WTC11 (cell line): ENCODE results near the gene FHIP1A. TPM values are rescaled to one million over a fixed set of nuclear protein-coding genes. Genes with fewer than 3 reads are reported as not detected.
A peak's percentile ranks its signal among the peaks of the same experiment; 100 is the strongest.

Experiments used
- ATAC-seq: fragments of 200-7000 bp; cut with Tn5 transposase; 2 replicates; pipeline ENCODE4 v1.10.0; 2021; ENCODE audit warnings: mild to moderate bottlenecking, moderate library complexity
- CTCF ChIA-PET: fragments of 300-600 bp; sonication (Branson Sonifier 250); formaldehyde crosslinking; loops from one replicate; lab custom pipeline; 2021; ENCODE audit warnings: antibody characterized with exemption; lab: Charles Lee
- POLR2A ChIA-PET: fragments of 350-600 bp; sonication (Branson Sonifier 250); formaldehyde crosslinking; loops from one replicate; lab custom pipeline; 2021; ENCODE audit warnings: antibody characterized with exemption; lab: Charles Lee
- DNase-seq: peaks from one replicate; pipeline ENCODE4 v3.0.0; 2021; ENCODE audit warnings: low spot score
- H3K27ac Mint-ChIP-seq: 2 replicates; pipeline ENCODE4 v1.8.0; 2021; ENCODE audit warnings: mixed read lengths
- H3K27me3 Mint-ChIP-seq: 2 replicates; pipeline ENCODE4 v1.8.0; 2021; ENCODE audit warnings: low read depth, mild to moderate bottlenecking, moderate library complexity, mixed read lengths
- H3K36me3 Mint-ChIP-seq: 2 replicates; pipeline ENCODE4 v1.8.0; 2021; ENCODE audit warnings: mixed read lengths
- H3K4me1 Mint-ChIP-seq: 2 replicates; pipeline ENCODE4 v1.8.0; 2022; ENCODE audit warnings: mixed read lengths
- H3K4me3 Mint-ChIP-seq: 2 replicates; pipeline ENCODE4 v1.8.0; 2021; ENCODE audit warnings: mild to moderate bottlenecking, moderate library complexity, mixed read lengths
- H3K9me3 Mint-ChIP-seq: 2 replicates; pipeline ENCODE4 v1.8.0; 2021; ENCODE audit warnings: mixed read lengths
- AFF4 ChIP-seq: sonication (generic); formaldehyde crosslinking; IDR thresholded peaks from 2 replicates; pipeline ENCODE4 v1.8.1; 2023; ENCODE audit warnings: mild to moderate bottlenecking, missing genetic modification reagents, borderline replicate concordance
- CREB1 ChIP-seq: sonication (generic); formaldehyde crosslinking; IDR thresholded peaks from 2 replicates; pipeline ENCODE4 v1.8.0; 2023; ENCODE audit warnings: mild to moderate bottlenecking, missing genetic modification reagents
- E2F5 ChIP-seq: sonication (generic); formaldehyde crosslinking; IDR thresholded peaks from 2 replicates; pipeline ENCODE4 v1.8.1; 2022; ENCODE audit warnings: mild to moderate bottlenecking, moderate library complexity, missing genetic modification reagents
- FOXK1 ChIP-seq: sonication (generic); formaldehyde crosslinking; IDR thresholded peaks from 2 replicates; pipeline ENCODE4 v1.8.0; 2022; ENCODE audit warnings: mild to moderate bottlenecking, moderate library complexity, missing genetic modification reagents
- GTF2I ChIP-seq: fragments of 250-450 bp; sonication (Bioruptor Pico); conservative IDR thresholded peaks from 2 replicates; pipeline ENCODE4 v1.4.0; 2021; ENCODE audit warnings: mild to moderate bottlenecking
- IRF2 ChIP-seq: sonication (generic); formaldehyde crosslinking; IDR thresholded peaks from 2 replicates; pipeline ENCODE4 v1.8.0; 2022; ENCODE audit warnings: low read depth, missing genetic modification reagents, borderline replicate concordance
- JAZF1 ChIP-seq: fragments of 250-450 bp; sonication (Bioruptor Pico); IDR thresholded peaks from 2 replicates; pipeline ENCODE4 v1.9.0; 2021; ENCODE audit warnings: moderate library complexity, mild to moderate bottlenecking, inconsistent platforms
- MXD4 ChIP-seq: fragments of 250-450 bp; sonication (Bioruptor Pico); IDR thresholded peaks from 2 replicates; pipeline ENCODE4 v1.8.0; 2021; ENCODE audit warnings: mild to moderate bottlenecking, moderate library complexity, borderline replicate concordance
- PRDM15 ChIP-seq: sonication (generic); formaldehyde crosslinking; IDR thresholded peaks from 2 replicates; pipeline ENCODE4 v1.8.0; 2022; ENCODE audit warnings: missing genetic modification reagents
- RELA ChIP-seq: sonication (generic); formaldehyde crosslinking; IDR thresholded peaks from 2 replicates; pipeline ENCODE4 v1.8.1; 2022; ENCODE audit warnings: missing genetic modification reagents, mild to moderate bottlenecking, borderline replicate concordance
- SMAD3 ChIP-seq: sonication (generic); formaldehyde crosslinking; IDR thresholded peaks from 2 replicates; pipeline ENCODE4 v1.8.0; 2022; ENCODE audit warnings: missing genetic modification reagents, mild to moderate bottlenecking, borderline replicate concordance
- ZNF396 ChIP-seq: fragments of 250-450 bp; sonication (Bioruptor Pico); IDR thresholded peaks from 2 replicates; pipeline ENCODE4 v1.8.0; 2021; ENCODE audit warnings: mild to moderate bottlenecking, moderate library complexity, borderline replicate concordance
- ZNF423 ChIP-seq: fragments of 250-450 bp; sonication (Bioruptor Pico); IDR thresholded peaks from 2 replicates; pipeline ENCODE4 v2.1.2; 2022; ENCODE audit warnings: mild to moderate bottlenecking, moderate library complexity
- ZSCAN18 ChIP-seq: fragments of 250-450 bp; sonication (Bioruptor Pico); IDR thresholded peaks from 2 replicates; pipeline ENCODE4 v2.1.2; 2022; ENCODE audit warnings: mild to moderate bottlenecking, moderate library complexity
- total RNA-seq: library from RNA; stranded (reverse); gene quantifications from 3 replicates; pipeline ENCODE4 v1.2.3, GENCODE V29; 2021
- TF ChIP-seq, protein P1 (sequence below): sonication (generic); formaldehyde crosslinking; IDR thresholded peaks from 2 replicates; pipeline ENCODE4 v1.8.1; 2023; ENCODE audit warnings: mild to moderate bottlenecking, missing genetic modification reagents, moderate library complexity
- TF ChIP-seq, protein P2 (sequence below): sonication (generic); formaldehyde crosslinking; IDR thresholded peaks from 2 replicates; pipeline ENCODE4 v1.8.1; 2023; ENCODE audit warnings: mild to moderate bottlenecking, missing genetic modification reagents
- TF ChIP-seq, protein P3 (sequence below): sonication (generic); formaldehyde crosslinking; IDR thresholded peaks from 2 replicates; pipeline ENCODE4 v1.8.0; 2023; ENCODE audit warnings: missing genetic modification reagents, mild to moderate bottlenecking, borderline replicate concordance

The FHIP1A gene
- total RNA-seq, 1 experiment from 2014 or later: 68.6 TPM

DNA sequence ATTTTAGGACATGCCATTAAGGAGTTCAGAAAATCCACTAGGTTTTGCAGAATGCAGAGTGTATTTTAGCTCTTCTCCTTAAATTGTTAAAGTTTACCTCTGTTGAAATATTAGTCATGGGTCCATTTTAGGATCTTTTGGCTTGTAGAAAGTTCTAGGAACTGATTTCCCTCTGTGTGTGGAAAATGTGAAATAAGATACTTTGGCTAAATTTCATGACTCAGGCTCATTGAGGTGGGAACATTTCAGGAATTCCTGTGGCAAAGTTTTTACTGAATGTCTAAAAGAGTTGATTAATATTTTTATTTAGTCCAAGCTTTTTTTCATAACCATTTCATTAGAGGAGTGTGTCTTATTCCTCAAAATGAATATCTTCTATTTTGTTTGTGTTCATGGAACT is 7.0 kb downstream of the FHIP1A start:
- CTCF ChIA-PET: no interaction called here
- DNase-seq: no peak
- Mint-ChIP-seq H3K4me3 (no peak overlapping the region), H3K27me3 (no peaks in the 10 kb centered on the region), H3K4me1 (peaks cover 53% of the 10 kb centered on the region), H3K27ac (peak overlapping the region; percentile 87), H3K9me3 (peaks cover 4% of the 10 kb centered on the region), H3K36me3 (peaks cover 8% of the 10 kb centered on the region)
- ATAC-seq: no peak
- TF ChIP-seq SMAD3 (CRISPR knock-in tag) (no peak), JAZF1 (CRISPR knock-in tag) (no peak), PRDM15 (CRISPR knock-in tag) (no peak), FOXK1 (no peak), MXD4 (no peak), IRF2 (CRISPR knock-in tag) (no peak), AFF4 (no peak), ZNF423 (CRISPR knock-in tag) (no peak), GTF2I (CRISPR knock-in tag) (no peak), ZSCAN18 (no peak), E2F5 (CRISPR knock-in tag) (no peak), ZNF396 (CRISPR knock-in tag) (no peak), RELA (CRISPR knock-in tag) (no peak), CREB1 (CRISPR knock-in tag) (no peak)
- TF ChIP-seq, protein P1, sequence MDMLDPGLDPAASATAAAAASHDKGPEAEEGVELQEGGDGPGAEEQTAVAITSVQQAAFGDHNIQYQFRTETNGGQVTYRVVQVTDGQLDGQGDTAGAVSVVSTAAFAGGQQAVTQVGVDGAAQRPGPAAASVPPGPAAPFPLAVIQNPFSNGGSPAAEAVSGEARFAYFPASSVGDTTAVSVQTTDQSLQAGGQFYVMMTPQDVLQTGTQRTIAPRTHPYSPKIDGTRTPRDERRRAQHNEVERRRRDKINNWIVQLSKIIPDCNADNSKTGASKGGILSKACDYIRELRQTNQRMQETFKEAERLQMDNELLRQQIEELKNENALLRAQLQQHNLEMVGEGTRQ (CRISPR knock-in tag): no peak
- TF ChIP-seq, protein P2, sequence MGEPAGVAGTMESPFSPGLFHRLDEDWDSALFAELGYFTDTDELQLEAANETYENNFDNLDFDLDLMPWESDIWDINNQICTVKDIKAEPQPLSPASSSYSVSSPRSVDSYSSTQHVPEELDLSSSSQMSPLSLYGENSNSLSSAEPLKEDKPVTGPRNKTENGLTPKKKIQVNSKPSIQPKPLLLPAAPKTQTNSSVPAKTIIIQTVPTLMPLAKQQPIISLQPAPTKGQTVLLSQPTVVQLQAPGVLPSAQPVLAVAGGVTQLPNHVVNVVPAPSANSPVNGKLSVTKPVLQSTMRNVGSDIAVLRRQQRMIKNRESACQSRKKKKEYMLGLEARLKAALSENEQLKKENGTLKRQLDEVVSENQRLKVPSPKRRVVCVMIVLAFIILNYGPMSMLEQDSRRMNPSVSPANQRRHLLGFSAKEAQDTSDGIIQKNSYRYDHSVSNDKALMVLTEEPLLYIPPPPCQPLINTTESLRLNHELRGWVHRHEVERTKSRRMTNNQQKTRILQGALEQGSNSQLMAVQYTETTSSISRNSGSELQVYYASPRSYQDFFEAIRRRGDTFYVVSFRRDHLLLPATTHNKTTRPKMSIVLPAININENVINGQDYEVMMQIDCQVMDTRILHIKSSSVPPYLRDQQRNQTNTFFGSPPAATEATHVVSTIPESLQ: no peak
- TF ChIP-seq, protein P3, sequence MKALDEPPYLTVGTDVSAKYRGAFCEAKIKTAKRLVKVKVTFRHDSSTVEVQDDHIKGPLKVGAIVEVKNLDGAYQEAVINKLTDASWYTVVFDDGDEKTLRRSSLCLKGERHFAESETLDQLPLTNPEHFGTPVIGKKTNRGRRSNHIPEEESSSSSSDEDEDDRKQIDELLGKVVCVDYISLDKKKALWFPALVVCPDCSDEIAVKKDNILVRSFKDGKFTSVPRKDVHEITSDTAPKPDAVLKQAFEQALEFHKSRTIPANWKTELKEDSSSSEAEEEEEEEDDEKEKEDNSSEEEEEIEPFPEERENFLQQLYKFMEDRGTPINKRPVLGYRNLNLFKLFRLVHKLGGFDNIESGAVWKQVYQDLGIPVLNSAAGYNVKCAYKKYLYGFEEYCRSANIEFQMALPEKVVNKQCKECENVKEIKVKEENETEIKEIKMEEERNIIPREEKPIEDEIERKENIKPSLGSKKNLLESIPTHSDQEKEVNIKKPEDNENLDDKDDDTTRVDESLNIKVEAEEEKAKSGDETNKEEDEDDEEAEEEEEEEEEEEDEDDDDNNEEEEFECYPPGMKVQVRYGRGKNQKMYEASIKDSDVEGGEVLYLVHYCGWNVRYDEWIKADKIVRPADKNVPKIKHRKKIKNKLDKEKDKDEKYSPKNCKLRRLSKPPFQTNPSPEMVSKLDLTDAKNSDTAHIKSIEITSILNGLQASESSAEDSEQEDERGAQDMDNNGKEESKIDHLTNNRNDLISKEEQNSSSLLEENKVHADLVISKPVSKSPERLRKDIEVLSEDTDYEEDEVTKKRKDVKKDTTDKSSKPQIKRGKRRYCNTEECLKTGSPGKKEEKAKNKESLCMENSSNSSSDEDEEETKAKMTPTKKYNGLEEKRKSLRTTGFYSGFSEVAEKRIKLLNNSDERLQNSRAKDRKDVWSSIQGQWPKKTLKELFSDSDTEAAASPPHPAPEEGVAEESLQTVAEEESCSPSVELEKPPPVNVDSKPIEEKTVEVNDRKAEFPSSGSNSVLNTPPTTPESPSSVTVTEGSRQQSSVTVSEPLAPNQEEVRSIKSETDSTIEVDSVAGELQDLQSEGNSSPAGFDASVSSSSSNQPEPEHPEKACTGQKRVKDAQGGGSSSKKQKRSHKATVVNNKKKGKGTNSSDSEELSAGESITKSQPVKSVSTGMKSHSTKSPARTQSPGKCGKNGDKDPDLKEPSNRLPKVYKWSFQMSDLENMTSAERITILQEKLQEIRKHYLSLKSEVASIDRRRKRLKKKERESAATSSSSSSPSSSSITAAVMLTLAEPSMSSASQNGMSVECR: no peak
- TF ChIP-seq, all 79 proteins: peak for 0
- POLR2A ChIA-PET: no interaction called here
